HG02884 (cell line): ENCODE results near the gene GABRB2.

ENCODE experiments used
- ATAC-seq: cut with Tn5 transposase; IDR thresholded peaks from one replicate; pipeline ENCODE4 v1.9.1; 2021; ENCODE audit warnings: mild to moderate bottlenecking, moderate library complexity; ENCODE audit not compliant: unreplicated experiment

Gene GABRB2

DNA sequence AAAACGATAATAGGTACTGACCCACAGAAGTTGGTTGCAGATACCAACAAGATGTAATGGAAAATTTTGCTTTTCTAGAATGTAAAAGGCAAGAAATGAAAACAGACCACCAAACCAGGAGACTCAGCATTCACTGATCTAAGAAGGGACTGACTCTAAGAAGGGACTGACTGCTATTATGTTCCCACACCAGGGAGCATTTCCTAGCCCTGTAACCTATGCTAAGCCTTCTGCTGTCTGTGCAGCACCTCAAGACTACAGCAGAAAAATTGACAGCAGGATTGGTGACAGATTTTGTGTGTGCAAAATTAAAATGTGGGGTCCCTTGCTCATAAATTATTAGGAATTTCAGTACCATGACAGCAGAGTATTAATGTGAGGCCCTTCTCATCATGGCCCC lies 154.8 kb downstream of the GABRB2 start:
- no peak for ATAC-seq

DNA sequence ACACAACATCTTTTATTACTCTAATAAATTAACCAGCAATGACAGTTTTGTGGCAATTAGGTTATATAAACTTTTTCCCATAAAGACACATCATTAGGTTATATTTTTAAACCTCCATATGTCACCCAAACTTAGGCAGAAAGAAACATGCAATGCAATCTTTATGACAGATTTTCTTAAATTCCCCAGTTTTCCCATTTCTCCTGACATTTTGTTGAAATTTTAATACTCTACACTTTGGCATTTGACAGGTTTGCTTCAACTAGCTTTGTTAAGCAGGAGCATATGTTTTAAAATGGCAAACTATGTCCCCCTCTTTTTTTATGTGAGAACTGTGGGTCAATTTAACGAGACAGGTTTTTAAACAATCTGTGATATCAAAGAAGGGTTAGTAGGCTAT lies 155.5 kb downstream of the GABRB2 start:
- no peak for ATAC-seq

DNA sequence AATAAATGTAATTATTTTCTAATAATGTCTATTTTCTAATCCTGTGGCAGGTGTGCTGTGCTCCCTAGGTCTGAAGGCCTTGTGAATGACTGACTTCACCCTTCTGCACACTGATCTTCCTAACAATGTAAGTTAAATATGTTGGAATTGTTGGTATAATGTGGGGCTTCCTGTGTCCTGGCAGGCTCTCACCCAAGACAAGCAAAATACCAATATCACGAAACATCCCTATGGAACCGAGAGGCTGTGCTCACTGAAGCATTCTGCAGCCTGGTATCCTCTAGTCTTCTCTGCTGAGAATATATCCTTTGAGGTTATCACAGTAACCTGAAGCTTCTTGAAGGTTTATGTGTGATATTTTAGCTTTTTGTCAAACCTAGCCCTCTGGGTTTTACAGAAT lies 159.4 kb downstream of the GABRB2 start:
- ATAC-seq = no peak

DNA sequence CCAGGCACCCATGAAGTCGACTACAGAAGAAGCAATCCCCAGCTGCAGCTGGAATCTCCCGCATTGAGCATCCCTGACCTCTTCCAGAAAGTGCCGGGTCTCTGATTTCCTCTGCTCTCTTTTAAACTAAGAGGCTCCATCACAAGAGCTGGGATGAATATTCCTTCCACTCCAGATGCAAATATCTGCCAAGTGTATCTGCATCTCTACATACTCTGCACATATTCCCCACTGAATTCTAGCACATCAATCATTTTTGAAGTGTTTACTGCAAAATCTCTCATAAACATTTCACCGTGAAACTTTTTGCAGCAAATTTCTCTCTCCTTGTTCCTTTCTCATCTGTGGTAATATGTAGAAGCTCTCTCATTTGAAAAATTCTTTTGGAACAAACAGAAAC lies 161.5 kb downstream of the GABRB2 start:
- no peak for ATAC-seq

DNA sequence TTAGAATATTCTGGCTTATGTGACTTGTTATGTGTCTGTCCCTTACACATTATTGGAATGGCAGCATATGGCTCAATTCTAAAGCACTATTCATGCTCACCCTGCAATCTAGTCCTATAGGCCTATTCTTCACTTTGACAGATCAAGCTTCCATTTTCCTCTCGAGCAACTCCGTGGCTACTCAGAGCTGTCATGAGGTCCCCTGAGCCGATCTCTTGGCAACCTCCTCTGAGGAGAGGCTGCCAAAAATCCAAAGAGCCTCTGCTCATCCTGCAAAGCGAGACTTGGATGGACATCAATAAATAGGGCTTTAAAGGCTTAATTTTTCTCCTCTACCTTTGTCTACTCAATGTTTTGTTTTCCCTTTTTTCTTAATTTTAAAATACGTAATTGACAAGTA lies 163.8 kb downstream of the GABRB2 start:
- ATAC-seq = no peak

DNA sequence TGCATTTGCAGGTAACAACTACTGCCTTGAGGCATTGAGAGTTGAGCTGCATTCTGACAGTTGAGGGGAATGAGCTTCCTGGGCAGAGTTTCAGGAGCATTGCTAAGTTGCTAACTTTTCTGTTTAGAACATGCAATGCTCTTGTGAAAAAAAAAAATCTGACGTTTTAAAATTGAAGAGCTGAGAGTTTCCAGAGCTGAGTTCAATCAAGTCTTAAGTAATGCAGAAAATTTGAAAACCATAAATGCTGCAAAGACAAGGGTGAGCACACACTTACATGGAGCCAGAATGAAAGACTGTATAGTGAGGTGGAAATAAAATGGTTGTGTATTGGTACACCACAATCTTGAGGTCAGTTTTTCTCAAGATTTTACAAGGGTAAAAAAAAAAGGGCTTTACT lies 166.0 kb downstream of the GABRB2 start:
- ATAC-seq = no peak

DNA sequence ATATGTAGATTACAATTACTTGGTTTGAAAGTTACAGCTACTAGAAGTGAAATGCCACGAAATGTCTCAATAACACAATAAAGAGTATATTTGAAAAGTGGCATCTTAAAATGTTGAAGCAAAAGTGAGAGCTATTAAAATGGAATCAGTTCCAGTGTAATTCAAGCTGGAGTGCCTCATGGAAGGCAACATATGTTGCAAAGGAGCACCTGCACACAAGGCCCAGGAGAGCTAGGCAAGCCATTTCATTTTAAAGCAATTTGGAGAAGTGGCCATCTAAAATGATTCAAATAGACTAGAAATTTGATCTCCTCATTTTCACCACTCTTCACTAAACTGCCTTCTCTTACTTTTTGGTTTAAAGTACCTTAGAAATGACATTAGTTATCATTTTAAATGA lies 167.8 kb downstream of the GABRB2 start:
- ATAC-seq = no peak

DNA sequence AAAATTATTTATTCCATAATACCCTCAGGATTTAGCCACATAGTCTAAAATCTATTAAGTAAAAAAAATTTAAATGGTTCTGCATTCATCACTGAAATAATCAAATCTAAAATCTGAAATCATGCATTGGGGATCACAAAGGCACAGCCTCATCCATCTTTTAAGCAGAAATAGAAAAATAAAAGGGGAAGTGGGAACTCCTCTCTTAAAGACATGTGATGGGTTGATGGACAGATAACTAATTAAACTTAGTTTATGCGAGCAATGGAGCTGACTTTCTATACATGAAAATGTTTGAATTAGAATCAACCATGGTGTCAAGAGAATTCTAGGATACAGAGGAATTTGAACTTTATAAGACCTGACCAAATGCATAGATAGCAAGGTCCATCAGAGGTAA lies 170.5 kb downstream of the GABRB2 start:
- ATAC-seq = no peak

DNA sequence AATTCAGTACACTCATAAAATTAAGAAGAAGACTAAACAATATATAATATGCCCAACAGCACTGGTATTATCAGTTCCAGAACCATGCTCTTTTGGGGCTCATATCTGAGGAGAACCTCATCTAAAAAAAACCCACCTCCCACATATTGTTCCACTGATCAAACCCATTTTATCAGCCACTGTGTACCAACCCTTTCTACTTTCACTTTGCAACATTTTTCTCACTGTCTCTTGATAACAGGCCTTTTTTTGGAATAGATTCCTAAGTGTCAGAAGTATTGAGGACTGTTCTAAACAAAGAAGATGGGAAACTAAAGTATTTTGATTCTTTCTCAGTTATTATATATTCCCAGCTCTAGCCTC lies 173.2 kb downstream of the GABRB2 start:
- peak; percentile 48 for ATAC-seq

DNA sequence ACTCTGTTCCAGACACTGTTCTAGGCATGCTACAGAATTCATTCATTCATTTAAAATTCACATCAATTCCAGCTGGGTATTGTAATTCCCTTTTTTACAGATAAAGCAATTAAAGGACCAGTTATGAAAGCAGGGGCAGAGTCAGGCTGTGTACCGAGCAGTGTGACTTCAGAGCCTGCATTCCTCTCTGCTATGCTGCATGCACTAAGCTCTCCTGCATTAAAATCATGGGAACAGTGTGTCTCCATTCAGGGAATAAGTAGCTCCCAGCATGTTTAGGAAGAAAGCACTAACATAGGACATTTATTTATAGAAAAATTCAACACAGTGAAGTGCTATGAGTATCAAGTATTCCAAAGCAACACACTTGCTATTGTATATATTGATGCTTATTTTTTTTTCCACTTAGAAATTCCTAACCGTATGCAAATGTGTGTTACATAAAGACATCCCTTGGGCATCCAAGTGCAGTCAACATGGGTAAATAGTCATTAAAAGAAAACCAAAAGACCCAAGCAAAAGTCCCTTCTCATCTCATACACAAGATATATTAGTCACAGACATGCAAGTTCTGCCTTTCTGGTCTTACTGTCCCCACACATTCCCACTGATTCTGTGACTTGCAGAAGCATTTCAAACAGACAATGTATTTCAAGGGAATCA lies 173.7 kb downstream of the GABRB2 start:
- ATAC-seq = peak; percentile 83

DNA sequence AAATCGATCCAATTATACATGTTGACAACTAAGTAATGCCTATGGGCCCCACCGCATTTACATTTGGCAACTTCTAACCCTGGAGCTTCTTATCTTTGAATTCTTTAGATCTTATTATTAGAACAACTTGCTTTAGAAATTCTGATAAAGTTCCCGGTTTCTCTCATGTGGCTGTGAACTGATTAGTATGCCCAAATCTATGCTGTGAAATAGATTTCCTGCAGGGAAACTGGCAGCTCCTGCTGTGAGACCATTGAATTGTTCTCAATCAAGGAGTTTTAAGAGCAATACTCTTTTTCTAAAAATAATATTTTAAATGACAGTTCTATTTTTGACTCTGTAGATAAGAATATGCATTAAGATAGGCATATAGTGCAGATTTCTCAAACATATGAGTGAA lies 177.5 kb downstream of the GABRB2 start:
- ATAC-seq = no peak

DNA sequence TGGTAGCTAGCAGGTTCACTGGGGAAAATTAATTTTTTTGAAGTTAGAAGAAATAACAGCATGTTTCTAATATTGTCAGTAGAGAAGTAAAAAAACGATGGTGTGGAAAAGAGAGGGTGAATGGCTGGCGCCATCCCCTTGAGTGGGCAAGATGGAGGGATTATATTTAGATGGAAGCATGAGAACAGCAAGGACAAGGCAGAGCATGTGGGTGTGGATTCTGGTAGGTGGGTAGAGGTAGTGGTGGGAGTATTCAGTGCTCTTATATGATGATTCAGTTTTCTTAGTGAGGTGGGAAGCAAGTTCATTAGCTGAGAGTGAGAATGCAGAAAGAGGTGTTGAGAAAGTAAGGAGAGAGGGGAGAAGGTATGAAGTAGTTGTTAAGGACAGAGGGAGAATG lies 188.1 kb downstream of the GABRB2 start:
- no peak for ATAC-seq

DNA sequence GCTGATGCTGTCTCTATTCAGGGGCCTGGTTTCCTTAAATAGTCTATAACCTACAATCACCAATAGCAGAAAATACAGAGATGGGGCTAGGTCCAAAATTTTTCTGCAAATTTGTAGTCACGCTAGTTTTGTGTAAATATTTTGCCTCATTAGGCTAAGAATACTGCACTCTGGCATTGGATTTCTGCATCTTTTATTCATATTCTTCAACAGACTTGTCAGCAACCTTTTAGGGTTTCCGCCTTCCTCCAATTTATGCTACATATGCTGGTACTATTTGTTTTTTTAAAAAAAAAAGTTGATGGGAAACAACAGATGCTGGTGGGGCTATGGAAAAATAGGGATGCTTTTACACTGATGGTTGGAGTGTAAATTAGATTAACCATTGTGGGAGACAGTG lies 202.3 kb downstream of the GABRB2 start:
- ATAC-seq = no peak

DNA sequence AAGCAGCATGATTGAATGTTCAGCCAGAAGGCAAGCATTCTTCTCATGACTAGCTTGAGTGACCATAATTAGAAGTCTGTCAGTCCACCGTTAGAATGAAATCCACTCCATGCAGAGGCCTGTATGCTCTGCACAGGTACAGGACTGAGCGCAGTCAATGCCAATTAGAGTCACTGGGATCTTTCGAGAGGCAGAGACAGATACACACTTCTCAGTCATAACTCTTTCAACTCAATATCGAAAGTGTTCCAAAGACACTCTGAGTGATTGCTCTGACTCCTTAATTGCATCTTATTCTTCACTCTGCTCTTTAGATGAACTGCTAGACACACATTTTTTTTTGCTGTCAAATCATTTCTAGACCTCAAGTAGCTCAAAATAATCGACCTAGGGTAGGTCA lies 203.6 kb downstream of the GABRB2 start:
- no peak for ATAC-seq

DNA sequence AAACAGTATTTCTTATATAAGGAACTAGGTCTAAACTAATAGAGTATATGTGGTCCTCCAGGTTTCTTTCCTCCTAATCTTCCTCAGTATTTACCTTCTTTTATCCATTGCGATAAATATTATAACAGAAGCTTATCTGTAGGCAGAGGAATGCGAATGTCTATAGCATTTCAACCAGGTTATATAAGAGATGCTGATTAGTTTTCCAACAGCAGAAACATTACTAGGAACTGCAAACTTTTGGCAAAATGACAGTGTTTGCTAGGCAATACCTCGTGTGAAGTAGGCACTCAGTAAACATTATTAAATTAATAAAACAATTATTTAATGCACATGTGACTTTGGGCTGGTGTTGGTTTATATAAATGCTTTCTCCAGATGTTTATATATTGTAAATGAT lies 206.5 kb downstream of the GABRB2 start:
- no peak for ATAC-seq

DNA sequence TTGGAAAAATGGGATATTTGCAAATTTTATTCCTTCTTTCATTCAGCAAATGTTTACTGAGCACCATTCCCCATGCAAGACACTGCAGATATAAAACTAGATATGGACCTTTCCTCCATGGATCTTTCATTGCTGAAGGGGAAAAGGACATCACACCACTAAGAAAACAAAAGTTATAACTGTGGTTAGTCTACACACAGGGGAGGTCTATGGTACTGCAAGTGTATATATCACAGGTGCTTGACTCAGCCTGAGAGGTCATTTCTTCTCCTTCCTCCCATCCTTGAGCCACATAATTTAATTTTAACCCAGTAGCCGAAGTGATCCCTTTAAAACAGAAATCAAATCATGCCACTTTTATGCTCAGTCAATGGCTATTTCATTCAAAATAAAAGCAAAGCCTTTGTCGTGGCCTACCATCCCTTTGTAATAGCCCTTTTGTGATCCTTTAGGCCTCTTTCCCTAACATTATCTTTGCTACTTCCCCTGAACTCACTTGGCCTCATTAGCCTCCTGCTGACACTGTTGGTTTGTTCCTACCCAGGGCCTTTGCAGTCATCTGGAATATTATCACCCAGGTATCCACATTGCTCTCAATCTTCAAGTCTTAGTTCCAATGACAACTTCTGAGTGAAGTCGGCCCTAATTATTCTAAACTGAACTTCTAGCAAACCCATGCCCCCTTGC lies 213.2 kb downstream of the GABRB2 start:
- no peak for ATAC-seq

DNA sequence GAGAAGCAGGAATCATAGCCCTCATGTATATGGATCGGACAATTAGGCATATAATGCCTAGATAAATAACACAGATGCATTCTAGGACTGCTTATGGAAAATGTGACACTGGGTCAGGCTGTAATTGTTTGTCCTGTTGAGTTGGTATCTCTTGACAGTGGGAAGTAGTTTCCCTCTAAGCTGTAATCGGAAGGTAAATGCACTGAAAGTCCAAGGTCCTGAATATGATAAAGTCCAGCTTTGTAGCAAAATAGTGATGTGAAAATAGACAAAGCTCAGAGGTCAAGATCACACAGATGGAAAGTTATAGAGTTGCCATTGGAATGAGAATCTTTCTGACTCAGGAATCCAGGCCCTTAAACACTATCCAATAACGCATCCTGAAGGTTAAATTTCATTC lies 214.2 kb downstream of the GABRB2 start:
- ATAC-seq = no peak

DNA sequence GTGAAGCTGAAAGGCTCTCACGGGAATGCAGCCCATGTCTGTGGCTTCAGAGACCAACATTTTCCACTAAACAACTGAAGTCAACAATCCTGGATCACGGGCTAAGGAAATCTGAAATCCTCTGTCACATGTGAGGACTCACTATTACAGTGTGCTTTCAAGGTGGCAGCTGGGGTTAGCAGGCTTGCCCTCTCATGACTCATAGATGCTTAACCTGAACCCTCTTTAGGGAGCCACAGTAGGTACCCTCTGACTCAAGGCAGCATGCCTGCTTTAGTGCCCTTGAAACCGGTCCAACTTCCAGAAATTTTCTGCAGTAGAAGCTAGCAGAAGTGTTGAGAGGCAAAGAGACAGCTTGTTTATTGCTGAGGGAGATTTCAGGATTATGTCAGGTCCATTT lies 232.5 kb downstream of the GABRB2 start:
- no peak for ATAC-seq

DNA sequence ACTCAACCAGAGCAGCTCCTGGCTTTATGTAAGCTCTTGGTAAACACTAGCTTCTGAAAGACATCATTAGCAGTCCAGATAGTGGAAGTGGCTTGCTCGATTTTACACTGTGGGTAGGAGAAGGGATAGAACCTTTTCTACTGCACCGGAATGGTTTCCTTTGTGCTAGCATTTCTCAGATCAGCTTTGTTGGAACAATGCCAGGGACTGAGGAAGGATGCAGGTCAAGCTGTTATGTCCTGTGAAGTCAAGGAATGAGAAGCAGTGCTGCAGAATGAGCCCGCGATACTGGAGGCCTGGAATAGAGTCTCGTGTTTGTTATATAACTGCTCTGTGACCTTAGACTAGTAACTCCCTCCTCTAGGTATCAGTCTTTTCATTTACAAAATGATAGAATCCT lies 233.6 kb downstream of the GABRB2 start:
- ATAC-seq = no peak

DNA sequence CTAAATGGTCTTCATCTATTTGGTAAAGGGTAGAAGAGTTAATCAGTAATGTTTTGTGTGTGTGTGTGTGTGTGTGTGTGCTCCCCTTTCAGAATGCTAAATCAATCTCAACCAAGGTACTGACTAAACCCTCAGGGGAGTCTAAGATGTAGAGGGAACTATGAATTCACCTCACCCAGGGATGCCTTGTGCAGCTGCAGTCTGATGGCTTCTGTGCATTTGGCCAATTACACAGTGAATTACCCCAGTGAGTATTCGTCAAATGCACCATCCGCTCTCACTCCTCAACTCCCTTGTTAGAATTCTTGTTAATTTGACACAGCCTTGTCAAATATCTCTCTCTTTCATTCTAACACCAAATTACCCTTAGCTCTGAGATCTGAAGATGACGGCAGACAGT lies 234.6 kb downstream of the GABRB2 start:
- ATAC-seq = peak; percentile 24

DNA sequence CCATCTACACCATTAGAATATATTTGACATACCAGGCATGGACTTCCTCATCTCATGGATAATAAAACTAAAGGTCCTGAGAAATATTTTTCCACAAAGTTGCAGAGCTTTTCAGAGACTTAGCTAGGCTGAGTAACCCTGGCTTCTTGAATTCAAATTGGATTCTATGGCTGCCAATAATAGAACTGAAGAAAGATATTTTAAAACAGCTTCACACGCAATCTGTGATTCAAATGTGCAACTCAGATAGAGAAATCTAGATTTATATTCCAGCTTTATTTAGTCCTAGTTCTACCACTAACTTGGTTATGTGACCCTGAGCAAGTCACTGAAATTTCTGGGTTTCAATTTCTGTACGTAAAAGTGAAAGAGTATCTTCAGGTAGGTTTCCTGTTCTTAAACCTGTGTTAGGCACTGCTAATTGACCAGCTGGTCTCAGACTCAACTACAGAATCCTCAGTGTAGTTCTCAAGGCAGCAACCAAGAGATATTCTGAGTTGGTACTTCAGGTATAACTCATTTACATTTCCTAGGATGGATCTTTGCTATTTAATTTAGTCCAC lies 235.3 kb downstream of the GABRB2 start:
- peak; percentile 94 for ATAC-seq

DNA sequence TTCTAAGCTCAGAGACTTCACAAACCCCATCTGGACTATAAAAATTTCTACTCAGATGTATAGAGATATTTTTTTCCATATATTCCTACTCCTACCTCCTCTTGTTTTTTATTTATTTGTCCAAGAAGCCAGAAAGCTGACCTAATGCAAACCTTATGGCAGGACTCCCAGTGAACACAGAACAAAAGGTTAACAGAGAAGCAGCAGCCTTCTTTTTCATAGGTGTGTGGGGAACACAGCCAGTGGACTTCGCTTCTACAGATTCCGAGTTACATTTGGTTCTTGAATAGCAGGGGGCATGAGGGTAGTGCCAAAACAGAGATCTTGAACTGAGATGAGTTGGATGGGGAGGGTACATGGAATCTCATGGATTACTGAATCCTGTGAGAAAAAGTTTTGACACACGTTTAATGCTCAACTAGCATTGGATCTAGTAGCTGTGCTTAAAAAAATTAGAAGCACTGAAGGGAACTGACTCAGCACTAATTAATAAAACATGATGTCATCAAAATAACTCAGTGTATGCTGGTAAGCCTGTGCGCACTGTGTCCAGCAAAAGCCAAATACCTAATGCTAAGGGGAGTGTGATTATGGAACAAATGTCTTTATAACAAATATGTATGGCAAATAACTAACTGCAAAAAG lies 240.1 kb downstream of the GABRB2 start:
- no peak for ATAC-seq
